Prostate gland (tissue), 2 donors: ENCODE measurements around the gene DMAP1. TPM values are rescaled to one million over a fixed set of nuclear protein-coding genes. Genes with fewer than 3 reads are reported as not detected.

Experiments
- DNase-seq: peaks from one replicate; pipeline ENCODE4 v3.0.0-alpha.2; 2019; ENCODE audit warnings: low spot score
- H3K27ac ChIP-seq, 2 donors: fragments of 200-600 bp; sonication (generic); 2 replicates each; pipeline ENCODE4 v1.5.1; 2017 to 2019
- H3K27me3 ChIP-seq: fragments of 200-600 bp; sonication (generic); replicated peaks from 2 replicates; pipeline ENCODE4 v1.5.1; 2019; ENCODE audit not compliant: insufficient read depth
- H3K36me3 ChIP-seq, 2 donors: fragments of 200-600 bp; sonication (generic); 1 replicate in 1 of 2; 2 replicates in 1 of 2; pipeline versions ENCODE4 v1.5.1 to v1.8.1; 2017 to 2019
- H3K4me1 ChIP-seq: fragments of 200-600 bp; sonication (generic); replicated peaks from 2 replicates; pipeline ENCODE4 v1.5.1; 2019
- H3K4me3 ChIP-seq, 2 donors: fragments of 200-600 bp; sonication (generic); 2 replicates each; pipeline ENCODE4 v1.5.1; 2017 to 2019
- H3K9me3 ChIP-seq: fragments of 200-600 bp; sonication (generic); 2 replicates; pipeline ENCODE4 v1.5.1; 2017
- CTCF ChIP-seq, 4 experiments: fragments of 200-600 bp in 2 of 4; fragments of 450-650 bp in 2 of 4; sonication (generic) in 2 of 4; IDR thresholded peaks; 1 replicate in 3 of 4; 2 replicates in 1 of 4; pipeline ENCODE4 v1.5.1; 2016 to 2019; ENCODE audit warnings: antibody characterized with exemption in 4 of 4, mild to moderate bottlenecking in 2 of 4, moderate library complexity in 2 of 4
- POLR2A ChIP-seq: fragments of 450-650 bp; IDR thresholded peaks from one replicate; pipeline ENCODE4 v1.6.1; 2016; ENCODE audit warnings: antibody characterized with exemption, mild to moderate bottlenecking
- POLR2AphosphoS5 ChIP-seq: sonication (generic); formaldehyde crosslinking; IDR thresholded peaks from one replicate; pipeline ENCODE4 v1.6.1; 2017; ENCODE audit warnings: antibody characterized with exemption
- WGBS: methylation state at CpG from one replicate; pipeline ENCODE4 v1.1.5; 2018; 5-methylcytosine and 5-hydroxymethylcytosine counted together
- intact Hi-C: fragments of 100-400 bp; cut with DNase I; formaldehyde crosslinking; loops from one replicate; pipeline ENCODE4 v1.14.2; 2022
- total RNA-seq, 2 donors: library from RNA; depleted of rRNA; stranded (reverse); fragments of >200 nt; gene quantifications; one replicate each; pipeline ENCODE4 v1.1.0, GENCODE V29; 2016

The DMAP1 gene
- total RNA-seq, 2 donors from 2014 or later, result 50.6 to 84.0 TPM

GRCh38 chr1:44244986-44245385, 31.7 kb downstream of the DMAP1 start:
- WGBS, result 69% methylated on average over 9 of the region's 9 CpGs
- Histone ChIP-seq H3K9me3 (no peaks in the 10 kb centered on the region), H3K27me3 (no peaks in the 10 kb centered on the region), H3K4me1 (no peaks in the 10 kb centered on the region), H3K36me3 (no peaks in the 10 kb centered on the region), H3K4me3 (no peak overlapping the region), H3K27ac (no peak overlapping the region)
- no peak for DNase-seq
- no peak for TF ChIP-seq CTCF (IDR thresholded peaks at IDR 0.05)
- no peak for TF ChIP-seq POLR2A
- TF ChIP-seq POLR2AphosphoS5, result no peak
- intact Hi-C loops, result no loop called here

- Histone ChIP-seq H3K9me3 (no peaks in the 10 kb centered on the region), H3K36me3 (no peaks in the 10 kb centered on the region), H3K27ac (no peak overlapping the region), H3K27me3 (no peaks in the 10 kb centered on the region), H3K4me3 (no peak overlapping the region), H3K4me1 (no peaks in the 10 kb centered on the region)
- no peak for TF ChIP-seq POLR2A
- TF ChIP-seq CTCF (IDR thresholded peaks at IDR 0.05), result no peak
- TF ChIP-seq POLR2AphosphoS5, result no peak
- DNase-seq, result no peak
- intact Hi-C loops, result no loop called here
- whole genome bisulfite sequencing, result 96% methylated on average over 2 of the region's 2 CpGs
Measured at GRCh38 chr1:44246806-44247205, 33.5 kb downstream of the DMAP1 start.

GRCh38 chr1:44249543-44249942, 36.3 kb downstream of the DMAP1 start:
- DNase-seq, result no peak
- Histone ChIP-seq H3K9me3 (no peaks in the 10 kb centered on the region), H3K27me3 (no peaks in the 10 kb centered on the region), H3K36me3 (no peaks in the 10 kb centered on the region), H3K27ac (no peak overlapping the region), H3K4me3 (no peak overlapping the region), H3K4me1 (no peaks in the 10 kb centered on the region)
- intact Hi-C loops, result no loop called here
- no peak for TF ChIP-seq CTCF (IDR thresholded peaks at IDR 0.05)
- TF ChIP-seq POLR2AphosphoS5, result no peak
- TF ChIP-seq POLR2A, result no peak
- WGBS, result 70% methylated on average over 7 of the region's 7 CpGs

- 87% methylated on average over 33 of the region's 33 CpGs for WGBS
- H3K4me1 ChIP-seq, result no peaks in the 10 kb centered on the region
Measured at GRCh38 chr1:44250068-44250781, 37.0 kb downstream of the DMAP1 start.

More at GRCh38 chr1:44250068-44250781, 37.0 kb downstream of the DMAP1 start:
- no peak overlapping the region for H3K4me3 ChIP-seq
- H3K36me3 ChIP-seq, result no peaks in the 10 kb centered on the region
- no peak for TF ChIP-seq CTCF (IDR thresholded peaks at IDR 0.05)
- TF ChIP-seq POLR2AphosphoS5, result no peak
- no peak for TF ChIP-seq POLR2A
- H3K9me3 ChIP-seq, result no peaks in the 10 kb centered on the region
- no peaks in the 10 kb centered on the region for H3K27me3 ChIP-seq
- intact Hi-C loops, result no loop called here
- no peak for DNase-seq
- no peak overlapping the region for H3K27ac ChIP-seq
